GM12873 (cell line): ENCODE data around the gene HUNK.

ENCODE experiments used
- CTCF ChIP-seq: IDR thresholded peaks from 2 replicates; pipeline ENCODE4 v1.5.1; 2012; ENCODE audit warnings: low read depth, mild to moderate bottlenecking, moderate library complexity, low read length, control low read depth; ENCODE audit not compliant: insufficient read depth; ENCODE audit errors: missing control alignments

HUNK gene

GRCh38 chr21:31879241-31879650 is 6.4 kb downstream of the HUNK start:
- no peak for TF ChIP-seq CTCF

- no peak for TF ChIP-seq CTCF
Measured at GRCh38 chr21:31879911-31880310, 7.1 kb downstream of the HUNK start.

DNA sequence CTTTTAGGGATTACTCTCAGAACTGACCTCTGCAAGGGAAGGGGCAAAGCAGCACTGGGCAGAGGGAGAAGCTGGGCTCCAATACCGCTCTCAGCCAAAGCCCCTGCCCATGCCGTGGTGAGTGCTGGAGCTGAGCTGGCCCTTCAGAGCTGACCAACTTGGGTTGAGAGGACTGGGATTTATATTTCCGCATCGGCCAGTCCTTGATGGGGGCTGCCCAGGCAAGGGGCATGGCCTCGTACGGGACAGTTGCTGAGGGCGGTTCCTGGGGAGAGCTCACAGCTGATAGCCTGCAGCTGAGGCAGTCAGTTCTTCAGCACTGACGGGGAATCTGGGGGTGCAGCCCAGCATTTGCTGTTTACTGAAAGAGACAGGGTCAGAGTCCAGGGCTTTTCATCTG is 8.0 kb downstream of the HUNK start:
- TF ChIP-seq CTCF = no peak

GRCh38 chr21:31882711-31883110 is 9.9 kb downstream of the HUNK start:
- no peak for TF ChIP-seq CTCF

GRCh38 chr21:31885146-31885545 is 12.3 kb downstream of the HUNK start:
- no peak for TF ChIP-seq CTCF

- TF ChIP-seq CTCF = no peak
Measured at GRCh38 chr21:31886915-31887314, 14.1 kb downstream of the HUNK start.

DNA sequence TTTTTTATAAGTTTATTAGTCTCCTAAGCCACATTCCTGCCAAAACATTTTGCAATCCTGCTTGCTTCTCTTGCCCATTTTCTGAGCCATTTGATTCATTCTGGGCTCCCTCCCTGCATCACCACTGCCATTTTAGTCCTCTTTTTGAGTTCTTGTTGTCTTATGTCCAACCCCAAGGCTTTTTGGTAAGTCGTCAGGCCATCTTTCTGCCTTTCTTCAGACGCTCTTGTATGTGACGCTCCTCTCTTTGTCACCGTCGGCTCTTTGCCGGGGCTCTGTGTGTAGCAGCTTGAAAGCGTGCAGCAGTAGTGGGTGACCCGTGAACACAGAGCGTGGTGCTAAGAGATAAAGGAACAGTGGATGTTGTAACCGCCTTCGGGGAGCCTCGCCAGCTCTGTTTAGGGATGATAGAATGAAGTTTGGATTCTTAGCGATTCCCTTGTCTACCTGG is 14.6 kb downstream of the HUNK start:
- no peak for TF ChIP-seq CTCF

GRCh38 chr21:31888936-31889371 is 16.1 kb downstream of the HUNK start:
- no peak for TF ChIP-seq CTCF
